Mesendoderm (in vitro differentiated cells): ENCODE results near the gene RIOX2.

Experiments
- DNase-seq: peaks from one replicate; pipeline ENCODE4 v3.0.0; 2013
- H2AK5ac ChIP-seq: 2 replicates; pipeline ENCODE4 v1.6.1; 2013; ENCODE audit warnings: low read length, inconsistent platforms
- H2BK120ac ChIP-seq: 2 replicates; pipeline ENCODE4 v1.6.1; 2013; ENCODE audit warnings: low read depth, mild to moderate bottlenecking, low read length, moderate library complexity, mixed read lengths
- H2BK15ac ChIP-seq: replicated peaks from 2 replicates; pipeline ENCODE4 v1.6.1; 2013; ENCODE audit warnings: low read depth, mild to moderate bottlenecking, moderate library complexity
- H2BK5ac ChIP-seq: 2 replicates; pipeline ENCODE4 v1.6.1; 2013; ENCODE audit warnings: low read length, inconsistent platforms
- H3K18ac ChIP-seq: 2 replicates; pipeline ENCODE4 v1.6.1; 2013; ENCODE audit warnings: mild to moderate bottlenecking, low read length, mixed read lengths
- H3K23ac ChIP-seq: one replicate; pipeline ENCODE4 v1.6.1; 2013; ENCODE audit warnings: low read length
- H3K27ac ChIP-seq: 2 replicates; pipeline ENCODE4 v1.5.1; 2013; ENCODE audit warnings: low read depth, mild to moderate bottlenecking, inconsistent platforms, low read length, moderate library complexity
- H3K27me3 ChIP-seq: 2 replicates; pipeline ENCODE4 v1.6.1; 2013; ENCODE audit warnings: low read length, control low read depth, mild to moderate bottlenecking, inconsistent platforms; ENCODE audit not compliant: insufficient read depth, poor library complexity
- H3K36me3 ChIP-seq: 2 replicates; pipeline ENCODE4 v1.6.1; 2013; ENCODE audit warnings: low read length, inconsistent platforms; ENCODE audit not compliant: control insufficient read depth, insufficient read depth
- H3K4ac ChIP-seq: one replicate; pipeline ENCODE4 v1.6.1; 2013; ENCODE audit warnings: low read depth, mild to moderate bottlenecking, low read length, moderate library complexity
- H3K4me1 ChIP-seq: 2 replicates; pipeline ENCODE4 v1.6.1; 2013; ENCODE audit warnings: low read depth, low read length, inconsistent platforms; ENCODE audit not compliant: control insufficient read depth
- H3K4me2 ChIP-seq: 2 replicates; pipeline ENCODE4 v1.6.1; 2013; ENCODE audit warnings: low read length
- H3K4me3 ChIP-seq: 2 replicates; pipeline ENCODE4 v1.5.1; 2013; ENCODE audit warnings: mild to moderate bottlenecking, low read length
- H3K56ac ChIP-seq: one replicate; pipeline ENCODE4 v1.6.1; 2013; ENCODE audit warnings: low read length
- H3K79me1 ChIP-seq: 2 replicates; pipeline ENCODE4 v1.6.1; 2013; ENCODE audit warnings: low read length, inconsistent platforms
- H3K79me2 ChIP-seq: 2 replicates; pipeline ENCODE4 v1.6.1; 2013; ENCODE audit warnings: mild to moderate bottlenecking, low read length; ENCODE audit not compliant: control insufficient read depth, insufficient read depth
- H3K9ac ChIP-seq: 2 replicates; pipeline ENCODE4 v1.6.1; 2013; ENCODE audit warnings: low read length, inconsistent platforms
- H4K5ac ChIP-seq: one replicate; pipeline ENCODE4 v1.6.1; 2013; ENCODE audit warnings: low read length
- H4K8ac ChIP-seq: one replicate; pipeline ENCODE4 v1.6.1; 2013; ENCODE audit warnings: low read depth, mild to moderate bottlenecking, control low read depth, low read length, moderate library complexity
- WGBS: extraction: QIAGEN DNeasy Blood & Tissue Kit; methylation state at CpG from one replicate; pipeline ENCODE4 v1.1.7; 2013; ENCODE audit warnings: low lambda C conversion rate, missing lambda C conversion rate; ENCODE audit not compliant: insufficient coverage; ENCODE audit errors: extremely low coverage; 5-methylcytosine and 5-hydroxymethylcytosine counted together

RIOX2 gene

GRCh38 chr3:97957617-97958311 is 14.5 kb downstream of the RIOX2 start:
- Histone ChIP-seq H3K4ac (no peak overlapping the region), H3K4me3 (no peak overlapping the region), H4K5ac (no peak overlapping the region), H3K36me3 (peaks cover 3% of the 10 kb centered on the region), H4K8ac (no peak overlapping the region), H3K27me3 (no peaks in the 10 kb centered on the region), H3K79me2 (no peaks in the 10 kb centered on the region), H2BK15ac (no peak overlapping the region), H3K23ac (no peak overlapping the region), H2AK5ac (no peak overlapping the region), H2BK120ac (no peak overlapping the region), H3K18ac (no peak overlapping the region), H3K79me1 (peaks cover 2% of the 10 kb centered on the region), H3K56ac (no peak overlapping the region), H3K9ac (no peak overlapping the region), H2BK5ac (no peak overlapping the region), H3K4me1 (no peaks in the 10 kb centered on the region), H3K4me2 (no peak overlapping the region), H3K27ac (no peak overlapping the region)
- WGBS: no CpG with 5 or more reads among the region's 8 CpGs
- DNase-seq: no peak

- DNase-seq: no peak
- Histone ChIP-seq H3K27ac (no peak overlapping the region), H3K27me3 (no peaks in the 10 kb centered on the region), H3K23ac (no peak overlapping the region), H3K4me3 (no peak overlapping the region), H3K79me2 (no peaks in the 10 kb centered on the region), H2BK15ac (no peak overlapping the region), H2BK5ac (no peak overlapping the region), H2AK5ac (no peak overlapping the region), H3K18ac (no peak overlapping the region), H4K5ac (no peak overlapping the region), H3K4me1 (no peaks in the 10 kb centered on the region), H3K56ac (no peak overlapping the region), H3K4me2 (no peak overlapping the region), H2BK120ac (no peak overlapping the region), H3K79me1 (no peaks in the 10 kb centered on the region), H3K4ac (no peak overlapping the region), H4K8ac (no peak overlapping the region), H3K9ac (no peak overlapping the region), H3K36me3 (peaks cover 3% of the 10 kb centered on the region)
- no CpG with 5 or more reads among the region's 3 CpGs for WGBS
Measured at GRCh38 chr3:97956051-97956450, 16.2 kb downstream of the RIOX2 start.

GRCh38 chr3:97954228-97954827 is 17.9 kb downstream of the RIOX2 start:
- DNase-seq: no peak
- H3K56ac ChIP-seq: no peak overlapping the region
- no peak overlapping the region for H2BK15ac ChIP-seq
- no peak overlapping the region for H3K27ac ChIP-seq
- H3K23ac ChIP-seq: no peak overlapping the region
- no peak overlapping the region for H3K9ac ChIP-seq
- no peak overlapping the region for H4K8ac ChIP-seq
- no peaks in the 10 kb centered on the region for H3K27me3 ChIP-seq
- H2AK5ac ChIP-seq: no peak overlapping the region
- H2BK5ac ChIP-seq: no peak overlapping the region
- H3K79me2 ChIP-seq: no peaks in the 10 kb centered on the region
- no peaks in the 10 kb centered on the region for H3K79me1 ChIP-seq
- H3K4me3 ChIP-seq: no peak overlapping the region
- H3K4me1 ChIP-seq: no peaks in the 10 kb centered on the region
- H3K18ac ChIP-seq: no peak overlapping the region
- no peak overlapping the region for H3K4ac ChIP-seq
- no peak overlapping the region for H4K5ac ChIP-seq
- no CpG with 5 or more reads among the region's 9 CpGs for WGBS
- no peak overlapping the region for H3K4me2 ChIP-seq
- no peak overlapping the region for H2BK120ac ChIP-seq
- H3K36me3 ChIP-seq: peaks cover 6% of the 10 kb centered on the region

DNA sequence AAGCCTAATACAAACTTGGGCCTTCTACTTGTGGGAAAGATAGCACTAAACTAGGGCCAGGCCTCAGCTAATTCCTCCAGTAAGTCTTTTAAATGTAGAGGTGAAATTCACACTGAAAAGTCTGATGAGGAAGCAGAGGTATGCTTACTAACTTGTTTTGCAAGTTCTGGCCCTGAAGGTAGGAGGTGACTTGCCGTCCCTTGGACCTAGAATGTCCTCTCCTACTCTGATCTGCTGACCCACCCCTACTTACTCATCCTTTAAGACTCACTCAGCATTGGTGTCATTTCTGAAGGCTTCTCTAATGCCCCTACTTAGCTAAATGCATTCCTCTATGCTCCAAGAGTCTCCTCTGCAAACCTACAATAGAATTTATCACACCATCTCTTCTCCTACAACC is 19.4 kb downstream of the RIOX2 start:
- Histone ChIP-seq H4K8ac (no peak overlapping the region), H3K23ac (no peak overlapping the region), H3K27me3 (no peaks in the 10 kb centered on the region), H3K4me2 (no peak overlapping the region), H2BK5ac (no peak overlapping the region), H3K79me1 (no peaks in the 10 kb centered on the region), H3K9ac (no peak overlapping the region), H2BK15ac (no peak overlapping the region), H2BK120ac (no peak overlapping the region), H3K18ac (no peak overlapping the region), H3K36me3 (peaks cover 9% of the 10 kb centered on the region), H2AK5ac (no peak overlapping the region), H3K4me1 (no peaks in the 10 kb centered on the region), H4K5ac (no peak overlapping the region), H3K4me3 (no peak overlapping the region), H3K27ac (no peak overlapping the region), H3K56ac (no peak overlapping the region), H3K79me2 (no peaks in the 10 kb centered on the region), H3K4ac (no peak overlapping the region)
- WGBS: no CpG with 5 or more reads among the region's 1 CpG
- DNase-seq: no peak

DNA sequence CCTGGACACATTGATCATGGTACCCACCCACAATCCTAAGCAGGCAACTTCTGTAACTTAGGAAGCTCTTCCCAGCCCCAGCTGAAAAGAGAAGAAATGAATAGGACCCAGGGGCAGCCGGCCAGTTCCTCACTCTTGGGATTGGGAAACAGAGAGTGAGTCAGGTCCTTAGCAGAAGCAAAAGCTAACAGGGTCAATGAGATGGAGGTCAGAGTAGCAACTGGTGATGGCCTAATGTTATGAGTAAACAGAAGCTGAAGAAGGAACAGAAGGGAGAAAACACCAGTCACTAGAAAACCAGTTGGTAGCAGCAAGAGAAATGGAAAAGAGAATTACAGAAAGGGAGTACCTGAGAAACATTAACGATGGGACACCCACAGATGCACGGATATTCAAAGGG is 20.0 kb downstream of the RIOX2 start:
- no peaks in the 10 kb centered on the region for H3K79me2 ChIP-seq
- H3K23ac ChIP-seq: no peak overlapping the region
- peaks cover 9% of the 10 kb centered on the region for H3K36me3 ChIP-seq
- no peak overlapping the region for H3K4me2 ChIP-seq
- H3K79me1 ChIP-seq: no peaks in the 10 kb centered on the region
- no peak overlapping the region for H4K8ac ChIP-seq
- H3K27me3 ChIP-seq: no peaks in the 10 kb centered on the region
- no peak overlapping the region for H3K27ac ChIP-seq
- H2AK5ac ChIP-seq: no peak overlapping the region
- no peaks in the 10 kb centered on the region for H3K4me1 ChIP-seq
- no peak overlapping the region for H3K9ac ChIP-seq
- H3K4ac ChIP-seq: no peak overlapping the region
- H2BK15ac ChIP-seq: no peak overlapping the region
- no peak overlapping the region for H2BK5ac ChIP-seq
- no peak overlapping the region for H3K56ac ChIP-seq
- H4K5ac ChIP-seq: no peak overlapping the region
- H2BK120ac ChIP-seq: no peak overlapping the region
- H3K18ac ChIP-seq: no peak overlapping the region
- no CpG with 5 or more reads among the region's 3 CpGs for WGBS
- DNase-seq: no peak
- no peak overlapping the region for H3K4me3 ChIP-seq

DNA sequence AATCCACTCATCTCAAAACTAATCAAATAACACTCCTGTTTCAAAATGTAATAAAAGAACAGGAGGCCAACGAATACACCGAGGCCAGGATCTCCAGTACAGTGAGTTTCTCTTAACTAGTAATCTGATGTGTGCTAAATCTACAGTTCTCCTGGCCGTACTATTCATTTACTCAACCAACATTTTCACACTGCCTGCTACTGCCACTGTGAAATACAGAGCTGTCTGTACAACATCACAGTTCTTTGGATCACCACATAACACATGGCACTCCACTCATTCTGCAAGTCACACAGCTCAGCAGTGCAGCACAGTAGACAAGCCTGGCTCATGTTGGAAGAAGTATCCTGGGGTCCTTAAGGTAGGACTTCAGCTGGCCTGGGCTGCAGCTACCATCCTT is 21.9 kb downstream of the RIOX2 start:
- WGBS: no CpG with 5 or more reads among the region's 3 CpGs
- no peak overlapping the region for H2BK15ac ChIP-seq
- H3K4ac ChIP-seq: no peak overlapping the region
- H2AK5ac ChIP-seq: no peak overlapping the region
- H3K36me3 ChIP-seq: peaks cover 13% of the 10 kb centered on the region
- no peak overlapping the region for H4K8ac ChIP-seq
- DNase-seq: no peak
- no peak overlapping the region for H3K4me3 ChIP-seq
- H2BK5ac ChIP-seq: no peak overlapping the region
- H3K27ac ChIP-seq: no peak overlapping the region
- H4K5ac ChIP-seq: no peak overlapping the region
- H3K9ac ChIP-seq: no peak overlapping the region
- no peak overlapping the region for H3K23ac ChIP-seq
- no peaks in the 10 kb centered on the region for H3K79me2 ChIP-seq
- no peaks in the 10 kb centered on the region for H3K4me1 ChIP-seq
- H3K18ac ChIP-seq: no peak overlapping the region
- no peak overlapping the region for H3K56ac ChIP-seq
- H3K27me3 ChIP-seq: no peaks in the 10 kb centered on the region
- H3K4me2 ChIP-seq: no peak overlapping the region
- no peak overlapping the region for H2BK120ac ChIP-seq
- no peaks in the 10 kb centered on the region for H3K79me1 ChIP-seq
